Measurements from ENCODE around the gene HEATR5A. TPM values are rescaled to one million over a fixed set of nuclear protein-coding genes. Genes with fewer than 3 reads are reported as not detected.

Gene HEATR5A
- total and polyA plus RNA-seq, 12 donors: 17.0 to 65.0 (median 46.2) TPM

DNA sequence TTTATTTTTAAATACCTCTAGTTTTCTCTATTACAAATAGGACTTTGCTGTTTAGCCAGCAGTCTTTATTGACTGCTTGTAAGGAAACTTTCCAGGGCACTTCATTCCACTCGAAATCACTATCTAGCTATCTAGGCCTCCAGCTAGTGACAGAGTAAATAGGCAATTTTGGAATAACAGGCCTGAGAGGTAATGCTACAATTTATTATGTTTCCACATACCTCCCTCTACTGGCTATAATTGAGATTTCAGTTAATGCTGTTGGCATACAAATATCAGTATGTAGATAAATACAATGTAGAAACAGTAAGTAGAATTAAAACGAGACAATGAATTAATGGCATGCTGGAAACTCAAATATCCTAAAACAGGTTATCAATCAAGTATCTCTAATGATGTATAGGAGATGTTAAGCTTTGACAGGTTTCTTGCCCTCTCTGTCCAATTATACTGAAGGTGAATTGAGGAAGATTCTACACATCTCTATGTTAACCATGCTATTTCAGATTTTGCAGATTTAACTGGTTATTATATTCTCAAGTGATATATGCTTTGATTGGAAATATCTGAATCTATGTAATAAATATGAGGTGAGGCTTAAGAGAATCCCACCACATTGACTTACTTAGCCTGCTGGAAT is 29.7 kb upstream of the HEATR5A start:
- Histone ChIP-seq H3K4me1 (peaks cover 0 to 19% (median 3%) of the 10 kb centered on the region in 9 donors), H3K4me3 (no peak overlapping the region), H3K27ac (no peak overlapping the region), H3K9me3 (no peaks in the 10 kb centered on the region), H3K36me3 (peaks cover 0 to 70% (median 11%) of the 10 kb centered on the region in 9 donors), H3K27me3 (no peaks in the 10 kb centered on the region)
- intact Hi-C loops (cut with DNase I): no loop called here
- 27 to 31% methylated on average over 2 of the region's 2 CpGs for WGBS, 2 donors
- DNase-seq (no peak), ATAC-seq (peak in 5 of 8 donors; percentile 29 to 52 (median 37))
- TF ChIP-seq, protein P1, sequence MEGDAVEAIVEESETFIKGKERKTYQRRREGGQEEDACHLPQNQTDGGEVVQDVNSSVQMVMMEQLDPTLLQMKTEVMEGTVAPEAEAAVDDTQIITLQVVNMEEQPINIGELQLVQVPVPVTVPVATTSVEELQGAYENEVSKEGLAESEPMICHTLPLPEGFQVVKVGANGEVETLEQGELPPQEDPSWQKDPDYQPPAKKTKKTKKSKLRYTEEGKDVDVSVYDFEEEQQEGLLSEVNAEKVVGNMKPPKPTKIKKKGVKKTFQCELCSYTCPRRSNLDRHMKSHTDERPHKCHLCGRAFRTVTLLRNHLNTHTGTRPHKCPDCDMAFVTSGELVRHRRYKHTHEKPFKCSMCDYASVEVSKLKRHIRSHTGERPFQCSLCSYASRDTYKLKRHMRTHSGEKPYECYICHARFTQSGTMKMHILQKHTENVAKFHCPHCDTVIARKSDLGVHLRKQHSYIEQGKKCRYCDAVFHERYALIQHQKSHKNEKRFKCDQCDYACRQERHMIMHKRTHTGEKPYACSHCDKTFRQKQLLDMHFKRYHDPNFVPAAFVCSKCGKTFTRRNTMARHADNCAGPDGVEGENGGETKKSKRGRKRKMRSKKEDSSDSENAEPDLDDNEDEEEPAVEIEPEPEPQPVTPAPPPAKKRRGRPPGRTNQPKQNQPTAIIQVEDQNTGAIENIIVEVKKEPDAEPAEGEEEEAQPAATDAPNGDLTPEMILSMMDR (IDR thresholded peaks at IDR 0.05): peak; percentile 17 to 68 (median 57)

DNA sequence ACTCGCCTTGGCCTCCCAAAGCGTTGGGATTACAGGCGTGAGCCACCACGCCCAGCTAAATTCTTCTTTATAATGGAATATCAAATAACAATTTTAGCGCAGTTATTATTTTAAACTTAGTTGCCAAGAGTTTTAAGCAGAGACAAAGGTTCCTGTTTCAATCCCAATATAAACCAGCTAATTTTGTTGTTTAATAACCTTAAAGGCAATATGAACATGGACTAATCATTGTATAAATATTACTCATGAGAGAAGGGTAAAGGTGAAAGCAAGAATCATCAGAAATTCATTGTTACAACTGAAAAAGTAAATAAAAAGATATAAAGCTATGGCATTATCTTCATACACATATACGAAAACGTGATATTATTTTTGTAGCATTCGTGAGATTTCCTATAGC is 28.8 kb upstream of the HEATR5A start:
- Histone ChIP-seq H3K27ac (no peak overlapping the region), H3K4me3 (no peak overlapping the region), H3K9me3 (no peaks in the 10 kb centered on the region), H3K27me3 (no peaks in the 10 kb centered on the region), H3K36me3 (peaks cover 0 to 73% (median 11%) of the 10 kb centered on the region in 9 donors), H3K4me1 (peaks cover 0 to 11% (median 0%) of the 10 kb centered on the region in 9 donors)
- intact Hi-C loops (cut with DNase I): no loop called here
- WGBS, 2 donors: 72 to 86% methylated on average over 8 of the region's 8 CpGs
- DNase-seq: no peak
- ATAC-seq: no peak
- TF ChIP-seq, protein P1 (IDR thresholded peaks at IDR 0.05): no peak

DNA sequence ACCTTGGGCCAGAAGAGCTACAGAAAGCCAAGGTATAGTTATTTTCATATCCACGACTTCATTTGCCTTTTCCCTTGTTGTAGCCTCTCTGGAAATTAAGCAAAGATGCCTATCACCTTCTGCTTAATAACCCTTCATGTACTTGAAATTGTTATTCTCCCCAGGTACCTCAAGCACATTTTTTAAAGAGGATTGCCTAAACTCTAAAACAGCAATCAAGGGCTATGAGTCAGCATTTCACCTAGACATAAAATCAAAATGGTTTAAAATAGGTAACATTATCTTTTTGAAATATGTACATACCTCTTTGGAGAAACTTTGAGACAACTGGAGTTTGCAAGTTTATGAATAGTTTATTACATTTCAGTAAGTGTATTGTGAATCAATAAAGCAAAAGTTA is 25.4 kb upstream of the HEATR5A start:
- Histone ChIP-seq H3K36me3 (peaks cover 0 to 48% (median 0%) of the 10 kb centered on the region in 9 donors), H3K9me3 (no peaks in the 10 kb centered on the region), H3K4me1 (peaks cover 0 to 20% (median 7%) of the 10 kb centered on the region in 9 donors), H3K27me3 (no peaks in the 10 kb centered on the region), H3K4me3 (no peak overlapping the region), H3K27ac (no peak overlapping the region)
- DNase-seq (no peak), ATAC-seq (no peak)
- TF ChIP-seq, protein P1 (IDR thresholded peaks at IDR 0.05): no peak
- intact Hi-C loops (cut with DNase I): no loop called here
- 74 to 85% methylated on average over 1 of the region's 1 CpG for WGBS, 2 donors

DNA sequence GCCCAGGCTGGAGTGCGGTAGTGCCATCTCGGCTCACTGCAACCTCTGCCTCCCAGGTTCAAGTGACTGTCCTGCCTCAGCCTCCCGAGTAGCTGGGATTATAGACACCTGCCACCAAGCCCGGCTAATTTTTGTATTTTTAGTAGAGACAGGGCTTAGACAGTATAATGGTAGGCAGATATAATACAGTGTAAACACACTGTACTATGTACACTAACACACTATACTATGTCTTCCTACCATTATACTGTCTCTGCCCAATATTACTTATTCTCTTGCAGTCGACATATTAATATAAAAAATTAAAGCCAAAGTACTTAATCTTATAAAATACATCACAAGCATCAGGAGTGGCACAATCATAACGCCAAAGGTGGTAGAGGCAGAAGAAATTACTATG is 21.9 kb upstream of the HEATR5A start:
- ATAC-seq: no peak
- H3K27ac ChIP-seq: peak overlapping the region in 3 of 10 donors; percentile 38 to 43 (median 40)
- TF ChIP-seq, protein P1 (IDR thresholded peaks at IDR 0.05): no peak

More for the DNA sequence above, 21.9 kb upstream of the HEATR5A start:
- Histone ChIP-seq H3K4me1 (peaks cover 0 to 15% (median 7%) of the 10 kb centered on the region in 9 donors), H3K4me3 (no peak overlapping the region), H3K36me3 (peaks cover 0 to 19% (median 0%) of the 10 kb centered on the region in 9 donors), H3K27me3 (no peaks in the 10 kb centered on the region), H3K9me3 (no peaks in the 10 kb centered on the region)
- intact Hi-C loops (cut with DNase I): no loop called here
- WGBS, 2 donors: 89 to 91% methylated on average over 6 of the region's 6 CpGs
- DNase-seq: no peak

Measured in heart right ventricle (tissue), 16 donors.